Natural killer cell (primary cell): Measurements from ENCODE around the gene HOOK1. TPM values are rescaled to one million over a fixed set of nuclear protein-coding genes. Genes with fewer than 3 reads are reported as not detected.

Experiments
- ATAC-seq, 3 donors: fragments of 150-1000 bp in 2 of 3; fragments of 200-7000 bp in 1 of 3; cut with Tn5 transposase; 1 replicate in 1 of 3; 2 replicates in 2 of 3; pipeline ENCODE4 v1.10.0; 2021; ENCODE audit warnings: mild to moderate bottlenecking in 2 of 3, moderate library complexity in 2 of 3
- DNase-seq, 2 donors: peaks; one replicate each; pipeline versions ENCODE4 v3.0.0 to v3.0.0-alpha.2; 2013 to 2021; ENCODE audit warnings: mixed read lengths in 1 of 2
- H3K27ac ChIP-seq: one replicate; pipeline ENCODE4 v1.5.1; 2013; ENCODE audit warnings: mild to moderate bottlenecking, low read length
- H3K27me3 ChIP-seq: one replicate; pipeline ENCODE4 v1.6.1; 2013; ENCODE audit warnings: low read length; ENCODE audit not compliant: control insufficient read depth, insufficient read depth
- H3K36me3 ChIP-seq: one replicate; pipeline ENCODE4 v1.6.1; 2013; ENCODE audit warnings: low read length; ENCODE audit not compliant: control insufficient read depth, insufficient read depth
- H3K4me1 ChIP-seq: one replicate; pipeline ENCODE4 v1.6.1; 2013; ENCODE audit warnings: low read length; ENCODE audit not compliant: control insufficient read depth, insufficient read depth
- H3K4me3 ChIP-seq: one replicate; pipeline ENCODE4 v1.5.1; 2013; ENCODE audit warnings: low read length
- H3K9me3 ChIP-seq: one replicate; pipeline ENCODE4 v1.6.1; 2013; ENCODE audit warnings: low read length; ENCODE audit not compliant: control insufficient read depth, insufficient read depth
- H3K27ac Mint-ChIP-seq, 2 donors: one replicate each; pipeline ENCODE4 v1.8.0; 2022; ENCODE audit warnings: mild to moderate bottlenecking in 2 of 2, mixed read lengths in 2 of 2, moderate library complexity in 1 of 2
- H3K27me3 Mint-ChIP-seq, 2 donors: one replicate each; pipeline ENCODE4 v1.8.0; 2022; ENCODE audit warnings: low read depth in 2 of 2, mixed read lengths in 2 of 2
- H3K36me3 Mint-ChIP-seq: one replicate; pipeline ENCODE4 v1.8.0; 2022; ENCODE audit warnings: mixed read lengths
- H3K4me1 Mint-ChIP-seq, 2 donors: one replicate each; pipeline ENCODE4 v1.8.0; 2022; ENCODE audit warnings: mixed read lengths in 2 of 2
- H3K4me3 Mint-ChIP-seq: one replicate; pipeline ENCODE4 v1.8.0; 2022; ENCODE audit warnings: mild to moderate bottlenecking, moderate library complexity, mixed read lengths
- H3K9me3 Mint-ChIP-seq, 2 donors: one replicate each; pipeline ENCODE4 v1.8.0; 2022; ENCODE audit warnings: mixed read lengths in 2 of 2
- CTCF ChIP-seq: fragments of 200-600 bp; IDR thresholded peaks from one replicate; pipeline ENCODE4 v1.8.0; 2022; ENCODE audit warnings: antibody characterized with exemption
- WGBS: methylation state at CpG from one replicate; pipeline ENCODE4 v1.1.7; 2013; ENCODE audit warnings: missing lambda C conversion rate; ENCODE audit not compliant: insufficient coverage; 5-methylcytosine and 5-hydroxymethylcytosine counted together
- intact Hi-C: fragments of 100-400 bp; cut with micrococcal nuclease; formaldehyde crosslinking; loops from one replicate; pipeline ENCODE4 v1.14.2; 2022
- total RNA-seq, 4 donors: library from RNA; stranded (reverse); fragments of 120-200 nt in 1 of 4; gene quantifications; one replicate each; pipeline versions ENCODE4 v1.2.3 to v1.2.4, GENCODE V29; 2013 to 2022

HOOK1 gene
- total RNA-seq, 3 donors from 2014 or later (not counting 1 experiment from before 2014, with no cell fraction given): 2.6 to 3.9 (median 2.7) TPM

- Mint-ChIP-seq H3K27me3 (peaks cover 3 to 5% of the 10 kb centered on the region in 2 donors), H3K9me3 (no peaks in the 10 kb centered on the region), H3K4me1 (peaks cover 9 to 10% of the 10 kb centered on the region in 2 donors), H3K27ac (no peak overlapping the region), H3K4me3 (no peak overlapping the region), H3K36me3 (no peaks in the 10 kb centered on the region)
- no peaks in the 10 kb centered on the region for H3K36me3 ChIP-seq
- no peaks in the 10 kb centered on the region for H3K27me3 ChIP-seq
- 86% methylated on average over 5 of the region's 5 CpGs for WGBS
- H3K27ac ChIP-seq: no peak overlapping the region
- H3K9me3 ChIP-seq: no peaks in the 10 kb centered on the region
- peaks cover 18% of the 10 kb centered on the region for H3K4me1 ChIP-seq
- DNase-seq: no peak
- H3K4me3 ChIP-seq: no peak overlapping the region
- no peak for ATAC-seq
- intact Hi-C loops: no loop called here
- TF ChIP-seq CTCF: no peak
Observed at GRCh38 chr1:59816318-59816878, 1.6 kb downstream of the HOOK1 start.

- no peak for ATAC-seq
- H3K9me3 Mint-ChIP-seq: no peaks in the 10 kb centered on the region
- no peaks in the 10 kb centered on the region for H3K27me3 Mint-ChIP-seq
- no peaks in the 10 kb centered on the region for H3K36me3 Mint-ChIP-seq
- H3K4me3 ChIP-seq: no peak overlapping the region
- intact Hi-C loops: no loop called here
- H3K27ac ChIP-seq: no peak overlapping the region
- TF ChIP-seq CTCF: no peak
- no peaks in the 10 kb centered on the region for H3K36me3 ChIP-seq
- DNase-seq: no peak
- no peaks in the 10 kb centered on the region for H3K27me3 ChIP-seq
- H3K4me1 ChIP-seq: peaks cover 8% of the 10 kb centered on the region
- no peak overlapping the region for H3K4me3 Mint-ChIP-seq
- no peaks in the 10 kb centered on the region for H3K9me3 ChIP-seq
- H3K4me1 Mint-ChIP-seq: no peaks in the 10 kb centered on the region
- no peak overlapping the region for H3K27ac Mint-ChIP-seq
Observed at GRCh38 chr1:59819566-59820438, 5.1 kb downstream of the HOOK1 start.

GRCh38 chr1:59827055-59827643, 12.4 kb downstream of the HOOK1 start:
- ATAC-seq (no peak), DNase-seq (no peak)
- intact Hi-C loops: no loop called here
- Mint-ChIP-seq H3K4me3 (no peak overlapping the region), H3K36me3 (no peaks in the 10 kb centered on the region), H3K27ac (no peak overlapping the region), H3K4me1 (no peaks in the 10 kb centered on the region), H3K27me3 (no peaks in the 10 kb centered on the region), H3K9me3 (no peaks in the 10 kb centered on the region)
- no peaks in the 10 kb centered on the region for H3K9me3 ChIP-seq
- no peaks in the 10 kb centered on the region for H3K4me1 ChIP-seq
- H3K27me3 ChIP-seq: no peaks in the 10 kb centered on the region
- no peaks in the 10 kb centered on the region for H3K36me3 ChIP-seq
- 93% methylated on average over 3 of the region's 4 CpGs for WGBS
- no peak overlapping the region for H3K4me3 ChIP-seq
- TF ChIP-seq CTCF: no peak
- no peak overlapping the region for H3K27ac ChIP-seq
